ENCODE measurements around the gene MAP2K1.
A peak's percentile ranks its signal among the peaks of the same experiment; 100 is the strongest.
"Not testable (repeated sequence)": the region's sequence is repeated elsewhere in the genome, so short reads cannot be mapped to it uniquely, and the experiment has no call there.

The MAP2K1 gene

DNA sequence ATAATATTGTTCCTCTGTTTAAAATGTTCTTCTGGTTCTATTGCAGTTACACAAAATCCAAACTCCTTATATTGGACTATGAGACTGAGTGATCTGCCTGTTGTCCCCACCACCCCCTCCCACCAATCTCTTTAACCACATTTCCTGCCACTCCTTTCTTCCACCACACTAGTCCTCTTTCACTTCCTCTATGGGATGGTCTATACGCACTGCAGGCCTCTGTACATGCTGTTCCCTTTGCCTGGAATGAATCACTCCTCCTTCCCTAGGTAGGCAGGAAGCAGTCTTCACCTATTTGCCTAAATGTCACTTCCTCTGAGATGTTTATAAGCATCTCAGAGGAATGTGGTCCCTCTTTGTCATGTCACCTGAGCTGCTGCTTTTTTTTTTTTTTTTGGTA lies 4.0 kb downstream of the MAP2K1 start:
- Histone ChIP-seq H3K9me3 (ENCODE audit: control insufficient read depth in 5 of 5, low read length in 5 of 5) (no peaks in the 10 kb centered on the region), H3K9ac (ENCODE audit: low read length in 5 of 5) (no peak overlapping the region), H3K4me3 (ENCODE audit: low read depth in 1 of 5, low read length in 5 of 5) (no peak overlapping the region), H3K27ac (ENCODE audit: low read depth, low read length) (peak overlapping the region; percentile 24), H3K27me3 (ENCODE audit: control insufficient read depth in 5 of 5, insufficient read depth in 4 of 5, low read length in 5 of 5) (no peaks in the 10 kb centered on the region), H3K4me1 (ENCODE audit: control insufficient read depth in 5 of 5, insufficient read depth in 5 of 5, low read length in 5 of 5) (peaks cover 6 to 57% (median 56%) of the 10 kb centered on the region in 5 donors), H3K36me3 (ENCODE audit: control insufficient read depth in 5 of 5, insufficient read depth in 5 of 5, low read length in 5 of 5) (peaks cover 0 to 4% (median 0%) of the 10 kb centered on the region in 5 donors)

DNA sequence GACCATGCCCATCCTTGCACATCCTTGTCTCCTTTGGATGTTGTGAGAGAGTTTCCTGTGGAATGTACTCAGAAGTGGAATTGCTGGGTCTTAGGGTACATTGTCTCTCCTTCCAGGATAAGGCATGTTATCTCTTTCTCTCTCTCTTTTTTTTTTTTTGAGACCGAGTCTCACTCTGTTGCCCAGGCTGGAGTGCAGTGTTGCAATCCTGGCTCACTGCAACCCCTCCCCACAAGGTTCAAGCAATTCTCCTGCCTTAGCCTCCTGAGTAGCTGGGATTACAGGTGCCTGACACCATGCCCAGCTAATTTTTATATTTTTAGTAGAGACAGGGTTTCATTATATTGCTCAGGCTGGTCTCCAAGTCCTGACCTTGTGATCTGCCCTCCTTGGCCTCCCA lies 6.3 kb downstream of the MAP2K1 start:
- not testable (repeated sequence) for H3K4me3 ChIP-seq (ENCODE audit: low read depth in 1 of 5, low read length in 5 of 5); H3K9me3 ChIP-seq (ENCODE audit: control insufficient read depth in 5 of 5, low read length in 5 of 5); H3K36me3 ChIP-seq (ENCODE audit: control insufficient read depth in 5 of 5, insufficient read depth in 5 of 5, low read length in 5 of 5); H3K27me3 ChIP-seq (ENCODE audit: control insufficient read depth in 5 of 5, insufficient read depth in 4 of 5, low read length in 5 of 5); H3K9ac ChIP-seq (ENCODE audit: low read length in 5 of 5)
- peaks cover 3 to 49% (median 43%) of the 10 kb centered on the region in 5 donors for H3K4me1 ChIP-seq (ENCODE audit: control insufficient read depth in 5 of 5, insufficient read depth in 5 of 5, low read length in 5 of 5)
- H3K27ac ChIP-seq (ENCODE audit: low read depth, low read length): peak overlapping the region; percentile 15

DNA sequence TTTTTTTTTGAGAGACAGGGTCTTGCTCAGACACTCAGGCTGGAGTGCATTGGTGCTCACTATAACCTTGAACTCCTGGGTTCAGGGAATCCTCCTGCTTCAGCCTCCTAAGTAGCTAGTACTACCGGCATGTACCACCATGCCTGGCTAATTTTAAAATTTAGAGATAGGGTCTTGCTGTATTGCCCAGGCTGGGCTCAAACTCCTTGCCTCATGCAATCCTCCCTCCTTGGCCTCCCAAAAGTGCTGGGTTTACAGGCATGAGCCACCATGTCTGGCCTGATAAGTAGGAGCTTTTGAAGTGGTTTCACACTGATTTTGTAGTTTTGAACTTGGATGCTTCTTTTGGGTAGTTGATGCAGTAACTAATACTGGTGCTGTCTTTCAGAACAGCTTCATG lies 7.8 kb downstream of the MAP2K1 start:
- Histone ChIP-seq H3K27me3 (ENCODE audit: control insufficient read depth in 5 of 5, insufficient read depth in 4 of 5, low read length in 5 of 5) (no peaks in the 10 kb centered on the region), H3K36me3 (ENCODE audit: control insufficient read depth in 5 of 5, insufficient read depth in 5 of 5, low read length in 5 of 5) (peaks cover 0 to 4% (median 0%) of the 10 kb centered on the region in 5 donors), H3K4me1 (ENCODE audit: control insufficient read depth in 5 of 5, insufficient read depth in 5 of 5, low read length in 5 of 5) (peaks cover 0 to 34% (median 29%) of the 10 kb centered on the region in 5 donors), H3K4me3 (ENCODE audit: low read depth in 1 of 5, low read length in 5 of 5) (no peak overlapping the region), H3K9ac (ENCODE audit: low read length in 5 of 5) (peak overlapping the region in 1 of 5 donors; percentile 40), H3K9me3 (ENCODE audit: control insufficient read depth in 5 of 5, low read length in 5 of 5) (no peaks in the 10 kb centered on the region), H3K27ac (ENCODE audit: low read depth, low read length) (no peak overlapping the region)

DNA sequence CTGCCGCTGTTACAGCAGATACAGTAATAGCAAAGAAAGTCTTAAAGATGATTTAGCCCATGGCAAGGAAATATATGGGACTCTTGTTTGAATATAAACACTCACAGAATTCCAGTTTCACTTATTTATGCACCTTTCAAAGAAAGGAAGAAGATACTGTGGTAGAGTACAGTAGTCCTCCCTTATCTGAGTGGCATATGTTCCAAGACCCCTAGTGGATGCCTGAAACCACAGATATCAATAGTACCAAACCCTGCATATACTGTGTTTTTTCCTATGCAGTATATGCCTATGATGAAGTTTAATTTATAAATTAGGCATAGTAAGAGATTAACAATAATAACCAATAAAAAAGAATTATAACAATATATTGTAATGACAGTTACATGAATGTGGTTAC lies 8.2 kb downstream of the MAP2K1 start:
- H3K4me3 ChIP-seq (ENCODE audit: low read depth in 1 of 5, low read length in 5 of 5): no peak overlapping the region
- no peaks in the 10 kb centered on the region for H3K9me3 ChIP-seq (ENCODE audit: control insufficient read depth in 5 of 5, low read length in 5 of 5)
- H3K27me3 ChIP-seq (ENCODE audit: control insufficient read depth in 5 of 5, insufficient read depth in 4 of 5, low read length in 5 of 5): no peaks in the 10 kb centered on the region
- peaks cover 0 to 32% (median 25%) of the 10 kb centered on the region in 5 donors for H3K4me1 ChIP-seq (ENCODE audit: control insufficient read depth in 5 of 5, insufficient read depth in 5 of 5, low read length in 5 of 5)
- H3K27ac ChIP-seq (ENCODE audit: low read depth, low read length): no peak overlapping the region
- H3K9ac ChIP-seq (ENCODE audit: low read length in 5 of 5): peak overlapping the region in 1 of 5 donors; percentile 40
- peaks cover 0 to 4% (median 0%) of the 10 kb centered on the region in 5 donors for H3K36me3 ChIP-seq (ENCODE audit: control insufficient read depth in 5 of 5, insufficient read depth in 5 of 5, low read length in 5 of 5)

DNA sequence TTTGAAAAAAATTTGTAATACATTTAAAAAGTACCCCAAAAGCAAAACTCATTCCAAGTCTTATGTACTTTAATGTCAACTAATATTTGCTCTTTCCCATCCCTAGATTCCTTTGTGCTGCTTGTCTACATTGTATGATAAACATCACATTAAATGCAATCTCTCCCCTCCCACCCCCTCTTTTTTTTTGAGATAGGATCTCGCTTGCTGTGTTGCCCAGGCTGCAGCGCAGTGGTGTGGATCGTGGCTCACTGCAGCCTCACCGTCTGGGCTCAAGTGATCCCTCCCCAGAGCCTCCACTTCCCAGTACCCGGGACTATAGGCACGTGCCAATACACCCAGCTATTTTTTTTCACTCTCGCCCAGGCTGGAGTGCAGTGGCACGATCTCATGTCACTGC lies 12.6 kb downstream of the MAP2K1 start:
- Histone ChIP-seq H3K36me3 (ENCODE audit: control insufficient read depth in 5 of 5, insufficient read depth in 5 of 5, low read length in 5 of 5) (peaks cover 0 to 4% (median 0%) of the 10 kb centered on the region in 5 donors), H3K27me3 (ENCODE audit: control insufficient read depth in 5 of 5, insufficient read depth in 4 of 5, low read length in 5 of 5) (no peaks in the 10 kb centered on the region), H3K27ac (ENCODE audit: low read depth, low read length) (no peak overlapping the region), H3K4me3 (ENCODE audit: low read depth in 1 of 5, low read length in 5 of 5) (no peak overlapping the region), H3K4me1 (ENCODE audit: control insufficient read depth in 5 of 5, insufficient read depth in 5 of 5, low read length in 5 of 5) (peaks cover 0 to 49% (median 36%) of the 10 kb centered on the region in 5 donors), H3K9ac (ENCODE audit: low read length in 5 of 5) (no peak overlapping the region), H3K9me3 (ENCODE audit: control insufficient read depth in 5 of 5, low read length in 5 of 5) (no peaks in the 10 kb centered on the region)

DNA sequence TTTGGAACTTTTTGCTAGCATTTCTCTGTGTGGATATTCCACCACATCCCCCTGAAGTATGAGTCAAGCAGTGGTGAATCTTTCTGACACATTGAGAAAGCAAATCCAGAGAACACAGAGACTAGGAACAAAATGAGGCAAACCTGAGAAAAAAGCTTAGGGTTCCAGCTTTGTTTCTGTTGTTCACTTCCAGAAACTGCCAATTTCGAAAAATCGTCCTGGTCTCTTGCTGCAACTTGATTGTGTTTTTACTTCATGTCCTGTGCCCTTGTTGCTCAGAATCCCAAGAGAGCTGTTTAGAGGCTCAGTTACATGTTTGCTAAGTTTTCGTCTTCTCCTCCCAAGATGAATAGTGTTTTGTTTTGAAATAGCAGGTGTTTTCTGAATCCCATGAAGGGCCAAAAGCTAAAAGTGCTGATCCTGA lies 13.7 kb downstream of the MAP2K1 start:
- Histone ChIP-seq H3K9ac (ENCODE audit: low read length in 5 of 5) (peak overlapping the region in 2 of 5 donors; percentile 34 to 64), H3K27ac (ENCODE audit: low read depth, low read length) (peak overlapping the region; percentile 66), H3K4me3 (ENCODE audit: low read depth in 1 of 5, low read length in 5 of 5) (no peak overlapping the region), H3K36me3 (ENCODE audit: control insufficient read depth in 5 of 5, insufficient read depth in 5 of 5, low read length in 5 of 5) (no peaks in the 10 kb centered on the region), H3K4me1 (ENCODE audit: control insufficient read depth in 5 of 5, insufficient read depth in 5 of 5, low read length in 5 of 5) (peaks cover 5 to 57% (median 44%) of the 10 kb centered on the region in 5 donors), H3K9me3 (ENCODE audit: control insufficient read depth in 5 of 5, low read length in 5 of 5) (no peaks in the 10 kb centered on the region), H3K27me3 (ENCODE audit: control insufficient read depth in 5 of 5, insufficient read depth in 4 of 5, low read length in 5 of 5) (no peaks in the 10 kb centered on the region)

DNA sequence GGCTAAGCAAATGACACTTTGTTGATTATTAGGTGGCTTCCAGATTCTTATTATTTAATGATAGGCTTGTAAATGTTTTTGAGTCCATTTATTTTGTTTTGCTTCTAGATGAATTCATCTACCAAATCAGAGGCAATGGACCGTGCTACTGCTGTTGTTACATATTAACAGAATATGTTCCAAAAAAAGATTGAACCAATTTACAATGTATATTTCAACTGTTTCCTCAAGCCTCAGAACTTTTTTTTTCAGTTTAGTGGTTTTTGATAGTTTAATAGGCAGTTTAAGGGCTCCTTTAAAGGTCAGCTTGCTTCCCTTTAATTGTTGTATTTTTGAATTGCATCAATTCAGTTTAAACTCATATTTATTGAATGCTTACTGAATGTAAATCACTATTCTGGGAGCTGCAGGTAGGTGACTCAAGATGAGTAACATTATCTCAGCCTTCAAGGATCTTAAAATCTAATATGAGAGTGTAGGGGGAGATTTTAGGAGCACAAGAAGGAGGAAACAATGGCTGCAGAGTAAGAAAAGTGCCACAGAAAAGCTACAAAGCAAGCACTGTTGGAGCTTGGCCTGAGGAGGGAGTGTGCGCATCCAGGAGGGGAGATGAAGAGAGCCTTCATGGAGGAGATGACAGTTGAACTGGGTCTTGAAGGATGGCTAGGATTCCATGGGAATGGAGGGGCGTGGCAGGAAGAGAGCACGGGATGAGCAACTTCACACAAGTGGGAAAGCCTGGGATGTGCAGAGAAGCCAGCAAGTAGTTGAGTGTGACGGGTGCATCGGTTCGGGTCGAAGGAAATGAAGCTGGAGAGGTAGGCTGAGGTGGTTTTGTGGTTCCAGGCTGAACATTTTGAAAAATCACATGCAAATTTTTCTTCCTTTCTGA lies 14.7 kb downstream of the MAP2K1 start:
- peak overlapping the region in 1 of 5 donors; percentile 9 for H3K4me3 ChIP-seq (ENCODE audit: low read depth in 1 of 5, low read length in 5 of 5)
- no peaks in the 10 kb centered on the region for H3K9me3 ChIP-seq (ENCODE audit: control insufficient read depth in 5 of 5, low read length in 5 of 5)
- no peaks in the 10 kb centered on the region for H3K36me3 ChIP-seq (ENCODE audit: control insufficient read depth in 5 of 5, insufficient read depth in 5 of 5, low read length in 5 of 5)
- H3K9ac ChIP-seq (ENCODE audit: low read length in 5 of 5): no peak overlapping the region
- H3K27me3 ChIP-seq (ENCODE audit: control insufficient read depth in 5 of 5, insufficient read depth in 4 of 5, low read length in 5 of 5): no peaks in the 10 kb centered on the region
- peaks cover 8 to 65% (median 53%) of the 10 kb centered on the region in 5 donors for H3K4me1 ChIP-seq (ENCODE audit: control insufficient read depth in 5 of 5, insufficient read depth in 5 of 5, low read length in 5 of 5)
- H3K27ac ChIP-seq (ENCODE audit: low read depth, low read length): peak overlapping the region; percentile 66

DNA sequence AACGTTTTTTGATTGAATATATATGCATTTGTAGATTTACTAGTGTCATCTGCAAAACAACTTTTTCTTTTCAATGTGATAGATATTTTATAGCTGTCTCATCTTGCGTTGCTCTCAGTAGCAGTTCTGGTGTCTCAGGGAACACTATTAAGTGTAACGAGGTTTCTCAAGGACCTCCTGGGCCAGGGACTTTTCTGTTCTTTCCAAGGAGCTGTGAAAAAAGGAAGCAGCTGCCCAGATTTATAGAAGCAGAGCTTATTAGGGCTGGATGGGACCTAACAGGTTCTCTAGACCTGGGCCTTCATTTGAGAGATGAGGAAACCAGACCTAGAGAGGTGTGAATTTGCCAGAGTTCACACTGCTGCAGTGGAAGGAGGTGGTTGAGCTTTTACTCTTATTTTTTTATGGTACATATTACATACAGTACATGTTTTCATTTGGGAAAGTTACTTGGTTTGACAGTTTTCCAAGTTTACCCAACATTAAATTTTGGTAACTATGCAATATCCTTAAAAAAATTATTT lies 16.1 kb downstream of the MAP2K1 start:
- H3K36me3 ChIP-seq (ENCODE audit: control insufficient read depth in 5 of 5, insufficient read depth in 5 of 5, low read length in 5 of 5): no peaks in the 10 kb centered on the region
- peaks cover 8 to 79% (median 67%) of the 10 kb centered on the region in 5 donors for H3K4me1 ChIP-seq (ENCODE audit: control insufficient read depth in 5 of 5, insufficient read depth in 5 of 5, low read length in 5 of 5)
- peak overlapping the region; percentile 74 for H3K27ac ChIP-seq (ENCODE audit: low read depth, low read length)
- H3K27me3 ChIP-seq (ENCODE audit: control insufficient read depth in 5 of 5, insufficient read depth in 4 of 5, low read length in 5 of 5): no peaks in the 10 kb centered on the region
- no peak overlapping the region for H3K4me3 ChIP-seq (ENCODE audit: low read depth in 1 of 5, low read length in 5 of 5)
- no peaks in the 10 kb centered on the region for H3K9me3 ChIP-seq (ENCODE audit: control insufficient read depth in 5 of 5, low read length in 5 of 5)
- peak overlapping the region in 1 of 5 donors; percentile 31 for H3K9ac ChIP-seq (ENCODE audit: low read length in 5 of 5)

DNA sequence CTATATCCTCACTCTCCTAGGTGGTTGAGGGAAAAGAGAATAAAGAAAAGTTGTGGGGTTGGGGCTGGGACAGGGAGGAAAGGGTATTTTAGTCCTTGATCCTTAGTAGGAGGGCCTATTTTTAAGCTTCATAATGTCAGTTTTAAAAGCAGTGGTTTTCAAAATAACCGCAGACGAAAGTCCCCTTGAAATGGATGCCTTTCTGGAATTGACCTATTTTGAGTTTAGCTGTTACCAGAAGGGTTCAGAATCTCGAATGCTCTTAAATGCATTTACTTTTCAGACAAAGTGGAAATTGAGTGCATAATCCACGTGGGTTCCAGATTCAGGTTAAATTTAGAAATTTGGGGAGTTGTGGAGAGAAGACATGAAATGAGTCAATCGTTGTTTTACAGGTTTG lies 16.6 kb downstream of the MAP2K1 start:
- Histone ChIP-seq H3K4me3 (ENCODE audit: low read depth in 1 of 5, low read length in 5 of 5) (no peak overlapping the region), H3K27me3 (ENCODE audit: control insufficient read depth in 5 of 5, insufficient read depth in 4 of 5, low read length in 5 of 5) (no peaks in the 10 kb centered on the region), H3K9ac (ENCODE audit: low read length in 5 of 5) (peak overlapping the region in 1 of 5 donors; percentile 81), H3K27ac (ENCODE audit: low read depth, low read length) (peak overlapping the region; percentile 74), H3K9me3 (ENCODE audit: control insufficient read depth in 5 of 5, low read length in 5 of 5) (no peaks in the 10 kb centered on the region), H3K4me1 (ENCODE audit: control insufficient read depth in 5 of 5, insufficient read depth in 5 of 5, low read length in 5 of 5) (peaks cover 8 to 84% (median 72%) of the 10 kb centered on the region in 5 donors), H3K36me3 (ENCODE audit: control insufficient read depth in 5 of 5, insufficient read depth in 5 of 5, low read length in 5 of 5) (no peaks in the 10 kb centered on the region)

DNA sequence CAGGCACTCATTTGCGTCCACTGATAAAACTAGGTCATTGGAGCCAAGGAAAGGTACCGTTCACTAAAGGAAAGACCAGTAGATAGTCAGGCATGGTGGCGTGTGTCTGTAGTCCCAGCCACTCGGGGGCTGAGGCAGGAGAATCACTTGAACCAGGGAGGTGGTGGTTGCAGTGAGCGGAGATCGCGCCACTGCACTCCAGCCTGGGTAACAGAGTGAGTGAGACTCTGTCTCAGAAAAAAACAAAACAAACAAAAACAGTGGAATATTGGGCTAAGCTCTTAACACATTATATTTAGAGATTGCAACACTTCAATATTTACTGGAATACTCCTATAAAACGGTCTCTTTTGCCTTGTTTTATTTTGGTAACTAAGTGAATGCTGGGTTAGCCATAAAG lies 17.4 kb downstream of the MAP2K1 start:
- Histone ChIP-seq H3K36me3 (ENCODE audit: control insufficient read depth in 5 of 5, insufficient read depth in 5 of 5, low read length in 5 of 5) (no peaks in the 10 kb centered on the region), H3K9ac (ENCODE audit: low read length in 5 of 5) (peak overlapping the region in 2 of 5 donors; percentile 14 to 81), H3K4me3 (ENCODE audit: low read depth in 1 of 5, low read length in 5 of 5) (peak overlapping the region in 3 of 5 donors; percentile 4 to 37 (median 5)), H3K9me3 (ENCODE audit: control insufficient read depth in 5 of 5, low read length in 5 of 5) (no peaks in the 10 kb centered on the region), H3K27me3 (ENCODE audit: control insufficient read depth in 5 of 5, insufficient read depth in 4 of 5, low read length in 5 of 5) (no peaks in the 10 kb centered on the region), H3K27ac (ENCODE audit: low read depth, low read length) (peak overlapping the region; percentile 74), H3K4me1 (ENCODE audit: control insufficient read depth in 5 of 5, insufficient read depth in 5 of 5, low read length in 5 of 5) (peaks cover 10 to 89% (median 80%) of the 10 kb centered on the region in 5 donors)
